ENCODE data around the gene FAM161A.
"Not testable (repeated sequence)": the region's sequence is repeated elsewhere in the genome, so short reads cannot be mapped to it uniquely, and the experiment has no call there.

Gene FAM161A, protein sequence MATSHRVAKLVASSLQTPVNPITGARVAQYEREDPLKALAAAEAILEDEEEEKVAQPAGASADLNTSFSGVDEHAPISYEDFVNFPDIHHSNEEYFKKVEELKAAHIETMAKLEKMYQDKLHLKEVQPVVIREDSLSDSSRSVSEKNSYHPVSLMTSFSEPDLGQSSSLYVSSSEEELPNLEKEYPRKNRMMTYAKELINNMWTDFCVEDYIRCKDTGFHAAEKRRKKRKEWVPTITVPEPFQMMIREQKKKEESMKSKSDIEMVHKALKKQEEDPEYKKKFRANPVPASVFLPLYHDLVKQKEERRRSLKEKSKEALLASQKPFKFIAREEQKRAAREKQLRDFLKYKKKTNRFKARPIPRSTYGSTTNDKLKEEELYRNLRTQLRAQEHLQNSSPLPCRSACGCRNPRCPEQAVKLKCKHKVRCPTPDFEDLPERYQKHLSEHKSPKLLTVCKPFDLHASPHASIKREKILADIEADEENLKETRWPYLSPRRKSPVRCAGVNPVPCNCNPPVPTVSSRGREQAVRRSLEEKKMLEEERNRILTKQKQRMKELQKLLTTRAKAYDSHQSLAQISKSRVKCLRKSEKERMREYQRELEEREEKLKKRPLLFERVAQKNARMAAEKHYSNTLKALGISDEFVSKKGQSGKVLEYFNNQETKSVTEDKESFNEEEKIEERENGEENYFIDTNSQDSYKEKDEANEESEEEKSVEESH

GRCh38 chr2:61853847-61854563 lies at the start of gene FAM161A:
Gene FAM161A (minus strand): TSS chr2:61854060. CDS start chr2:61854041, 19 bp downstream.
- peak; percentile 50 to 56 for DNase-seq (ENCODE audit: low read depth in 2 of 2, low spot score in 1 of 2)

DNA sequence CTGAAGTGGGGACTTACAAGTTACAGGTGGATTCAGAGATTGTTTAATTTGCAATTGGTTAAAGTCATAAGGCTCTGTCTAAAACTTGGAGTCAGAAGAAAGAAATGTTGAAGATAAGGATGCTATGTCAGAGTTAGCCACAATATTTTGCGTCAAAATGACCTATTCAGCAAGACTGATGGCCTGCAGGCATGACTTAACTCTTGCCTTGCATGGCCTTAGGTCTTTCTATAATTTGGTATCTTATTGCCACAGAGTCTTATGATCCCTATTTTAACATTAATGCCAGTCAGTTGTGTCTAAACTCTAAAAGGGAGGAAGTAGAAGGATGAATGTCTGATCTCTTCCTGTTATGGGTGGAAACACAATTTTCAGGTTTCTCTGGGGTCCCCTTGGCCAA lies 46.4 kb upstream of the FAM161A start:
- DNase-seq (ENCODE audit: low read depth in 2 of 2, low spot score in 1 of 2), result no peak

- no peak for DNase-seq (ENCODE audit: low read depth in 2 of 2, low spot score in 1 of 2)
Measured at GRCh38 chr2:61898810-61899209, 45.0 kb upstream of the FAM161A start.

DNA sequence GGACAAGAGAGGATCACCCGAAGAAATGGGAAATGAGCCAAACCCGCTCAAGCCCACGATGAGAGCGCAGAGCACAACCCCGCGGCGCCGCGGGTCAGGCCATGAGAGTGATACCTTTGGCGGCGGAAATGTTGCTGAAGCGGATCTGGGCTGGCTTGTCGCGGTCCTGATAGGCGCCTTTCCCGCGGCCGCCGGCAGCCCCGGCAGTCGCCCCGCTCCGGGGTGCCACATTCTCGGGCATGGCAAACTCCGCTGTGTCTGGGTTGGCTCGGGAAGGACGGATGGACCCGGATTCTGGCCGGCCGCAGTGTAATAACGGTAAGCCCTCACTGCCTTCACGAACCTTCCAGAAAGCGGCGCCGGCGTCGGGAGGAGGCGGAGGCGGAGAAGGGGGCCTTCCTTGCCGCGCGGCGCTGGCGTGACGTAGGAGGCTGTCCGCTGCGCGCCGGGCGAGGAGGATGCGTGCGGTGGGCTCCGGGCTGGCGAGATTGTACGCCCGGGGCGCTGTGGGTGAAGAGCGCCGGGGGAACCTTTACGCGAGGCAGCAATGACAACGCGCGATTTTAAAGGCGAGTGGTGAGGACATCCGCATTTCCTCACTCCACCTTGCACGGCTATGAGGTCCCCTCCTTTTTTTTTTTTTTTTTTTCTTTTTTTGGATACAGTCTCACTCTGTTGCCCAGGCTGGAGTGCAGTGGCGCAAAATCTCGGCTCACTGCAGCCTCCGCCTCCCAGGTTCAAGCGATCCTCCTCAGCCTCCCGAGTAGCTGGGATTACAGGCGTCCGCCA lies 34.6 kb upstream of the FAM161A start, which contains the start of gene CCT4:
Gene CCT4, minus strand, starts transcription at position 390 of the 789 bp plus-strand sequence. Its CDS starts 149 bp downstream, at position 241.
- DNase-seq (ENCODE audit: low read depth in 2 of 2, low spot score in 1 of 2), result peak; percentile 85 to 89

- DNase-seq (ENCODE audit: low read depth in 2 of 2, low spot score in 1 of 2), result no peak
Measured at GRCh38 chr2:61887717-61888266, 33.9 kb upstream of the FAM161A start.

DNA sequence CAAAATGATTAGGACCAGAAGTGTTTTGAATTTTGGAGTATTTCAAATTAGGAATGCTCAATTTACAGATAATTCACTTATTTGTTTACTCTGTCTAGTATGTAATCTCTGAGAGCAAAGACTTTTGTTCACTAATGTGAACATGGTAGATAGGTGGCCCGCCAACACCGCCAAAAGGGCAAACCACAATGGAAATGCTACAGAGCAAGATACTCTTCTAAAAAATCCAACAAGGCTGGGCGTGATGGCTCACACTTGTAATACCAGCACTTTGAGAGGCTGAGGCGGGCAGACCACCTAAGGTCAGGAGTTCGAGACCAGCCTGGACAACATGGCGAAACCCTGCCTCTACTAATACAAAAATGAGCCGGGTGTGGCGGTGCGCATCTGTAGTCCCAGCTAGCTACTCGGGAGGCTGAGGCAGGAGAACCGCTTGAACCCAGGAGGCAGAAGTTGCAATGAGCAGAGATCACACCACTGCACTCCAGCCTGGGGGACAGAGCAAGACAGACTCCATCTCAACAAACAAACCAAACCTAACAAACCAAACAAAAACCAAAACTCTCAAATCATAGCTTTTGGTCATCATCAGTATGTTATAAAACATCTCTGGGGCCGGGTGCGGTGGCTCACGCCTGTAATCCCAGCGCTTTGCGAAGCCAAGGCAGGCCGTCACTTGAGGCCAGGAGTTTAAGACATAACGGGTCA lies 32.2 kb upstream of the FAM161A start:
- no peak for DNase-seq (ENCODE audit: low read depth in 2 of 2, low spot score in 1 of 2)

- no peak for DNase-seq (ENCODE audit: low read depth in 2 of 2, low spot score in 1 of 2)
Measured at GRCh38 chr2:61882850-61883249, 29.0 kb upstream of the FAM161A start.

DNA sequence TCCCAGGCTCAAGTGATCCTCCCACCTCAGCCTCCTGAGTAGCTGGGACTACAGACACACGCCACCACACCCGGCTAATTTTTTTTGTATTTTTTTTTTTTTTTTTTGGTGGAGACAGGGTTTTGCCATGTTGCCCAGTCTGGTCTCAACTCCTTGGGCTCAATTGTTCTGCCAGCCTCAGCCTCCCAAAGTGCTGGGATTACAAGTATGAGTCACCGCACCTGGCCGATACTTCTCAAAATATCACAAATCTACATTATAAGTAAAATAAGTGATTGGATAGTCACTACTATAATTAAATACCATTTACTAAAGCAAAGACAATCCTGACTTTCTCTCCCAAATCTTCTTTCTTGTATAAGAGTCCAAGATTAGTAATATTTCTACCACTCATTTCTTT lies 25.5 kb upstream of the FAM161A start:
- DNase-seq (ENCODE audit: low read depth in 2 of 2, low spot score in 1 of 2), result not testable (repeated sequence)

GRCh38 chr2:61878761-61879160 lies 24.9 kb upstream of the FAM161A start:
- no peak for DNase-seq (ENCODE audit: low read depth in 2 of 2, low spot score in 1 of 2)

GRCh38 chr2:61877571-61878245 lies 23.8 kb upstream of the FAM161A start:
- no peak for DNase-seq (ENCODE audit: low read depth in 2 of 2, low spot score in 1 of 2)

DNA sequence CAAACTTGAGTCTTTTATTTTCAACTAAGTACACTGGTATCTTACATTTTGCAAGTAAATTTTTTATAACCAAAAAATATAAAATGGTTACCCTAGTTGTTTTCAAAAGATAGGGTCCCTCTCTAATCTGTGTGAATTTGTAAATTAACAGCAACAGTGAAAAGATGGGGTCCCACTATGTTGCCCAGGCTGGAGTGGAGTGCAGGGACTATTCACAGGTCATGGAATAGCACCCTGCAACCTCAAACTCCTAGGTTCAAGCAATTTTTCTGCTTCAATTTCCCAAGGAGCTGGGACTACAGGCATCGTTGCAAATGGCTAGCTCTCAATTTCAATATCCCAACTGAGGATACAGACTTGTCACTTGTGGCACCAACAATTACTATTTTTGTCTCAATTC lies 22.5 kb upstream of the FAM161A start:
- no peak for DNase-seq (ENCODE audit: low read depth in 2 of 2, low spot score in 1 of 2)

- DNase-seq (ENCODE audit: low read depth in 2 of 2, low spot score in 1 of 2), result not testable (repeated sequence)
Measured at GRCh38 chr2:61866482-61867089, 12.7 kb upstream of the FAM161A start.

- no peak for DNase-seq (ENCODE audit: low read depth in 2 of 2, low spot score in 1 of 2)
Measured at GRCh38 chr2:61862085-61862484, 8.2 kb upstream of the FAM161A start.

DNA sequence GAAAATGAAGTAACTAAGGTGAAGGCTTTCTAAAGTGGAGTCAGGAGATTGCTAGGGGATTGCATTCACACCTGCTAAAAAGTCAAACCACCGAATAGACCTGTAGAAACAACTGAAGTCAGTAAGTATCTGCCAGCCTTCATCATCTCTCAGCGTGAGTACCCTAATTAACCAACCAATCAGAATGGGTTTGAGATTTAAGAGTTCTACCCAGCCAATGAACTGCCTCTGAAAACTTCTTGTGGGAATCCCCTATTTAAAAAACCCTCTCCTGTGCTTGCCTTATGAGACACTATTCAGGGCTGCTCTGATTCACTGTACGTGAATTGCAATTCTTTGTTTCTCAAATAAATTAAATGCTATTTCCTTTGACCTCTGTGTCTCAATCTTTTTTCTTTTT lies 3.4 kb upstream of the FAM161A start:
- DNase-seq (ENCODE audit: low read depth in 2 of 2, low spot score in 1 of 2), result no peak

- DNase-seq (ENCODE audit: low read depth in 2 of 2, low spot score in 1 of 2), result no peak
Measured at GRCh38 chr2:61855318-61855613, 1.4 kb upstream of the FAM161A start.

DNA sequence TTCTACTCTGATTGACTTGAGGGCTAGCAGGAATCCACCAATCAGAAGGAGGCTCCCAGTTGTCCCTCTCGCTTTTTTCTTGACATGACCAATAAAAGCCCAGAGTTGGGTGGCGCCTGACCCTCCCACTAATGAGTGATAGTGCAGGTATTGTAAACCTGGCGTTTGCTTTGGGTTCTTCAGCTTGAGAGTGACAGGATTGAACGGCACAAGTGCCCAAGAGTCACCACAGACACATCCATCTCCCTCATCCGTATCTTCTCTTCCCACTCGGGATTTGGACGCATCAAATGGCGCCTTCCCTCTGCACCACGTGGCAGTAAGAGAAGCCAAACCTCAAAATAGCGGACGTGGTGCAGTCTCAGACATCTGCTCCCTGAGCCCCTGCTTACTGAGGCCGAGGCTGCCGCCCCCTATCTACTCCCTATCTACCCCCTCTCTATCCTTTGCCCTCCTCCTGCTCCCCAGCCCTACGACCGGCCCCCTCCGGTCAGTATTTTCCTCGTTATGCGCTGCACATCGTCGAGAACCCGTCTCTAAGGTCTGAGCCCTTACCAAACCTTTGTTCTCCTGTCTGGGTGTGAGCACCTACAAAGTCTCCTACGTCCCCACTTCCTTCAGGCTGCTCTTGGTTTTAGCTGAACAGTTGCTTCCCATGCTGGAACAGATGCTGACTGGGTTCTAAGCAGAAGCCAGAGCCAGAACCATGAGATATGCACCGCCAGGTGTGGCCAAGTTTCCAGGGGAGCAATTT lies 881 bp upstream of the FAM161A start:
- DNase-seq (ENCODE audit: low read depth in 2 of 2, low spot score in 1 of 2), result peak; percentile 69 to 77

- DNase-seq (ENCODE audit: low read depth in 2 of 2, low spot score in 1 of 2), result no peak
Measured at GRCh38 chr2:61853086-61853846, 594 bp downstream of the FAM161A start.

- not testable (repeated sequence) for DNase-seq (ENCODE audit: low read depth in 2 of 2, low spot score in 1 of 2)
Measured at GRCh38 chr2:61851270-61851669, 2.6 kb downstream of the FAM161A start.
